ENCODE data around the gene SNX25.

SNX25 gene

GRCh38 chr4:185285632-185286393 lies 76.4 kb downstream of the SNX25 start:
- TF ChIP-seq ZFP30 (CRISPR knock-in tag; IDR thresholded peaks at IDR 0.05) (no peak), ISL1 (CRISPR knock-in tag; IDR thresholded peaks at IDR 0.05) (no peak), TOX (CRISPR knock-in tag; IDR thresholded peaks at IDR 0.05; ENCODE audit: borderline replicate concordance) (no peak)
- ATAC-seq = no peak

- peak; percentile 20; the same call in 2 of the 3 replicates for ATAC-seq
- TF ChIP-seq BACH2 (CRISPR knock-in tag; IDR thresholded peaks at IDR 0.05; ENCODE audit: borderline replicate concordance) = no peak
- TF ChIP-seq SNAI2 (CRISPR knock-in tag; IDR thresholded peaks at IDR 0.05) = no peak
- no peak for TF ChIP-seq CREB5 (CRISPR knock-in tag; IDR thresholded peaks at IDR 0.05; ENCODE audit: low read depth)
- TF ChIP-seq PPARA (CRISPR knock-in tag; IDR thresholded peaks at IDR 0.05; ENCODE audit: borderline replicate concordance) = no peak
- TF ChIP-seq TSHZ2 (CRISPR knock-in tag; IDR thresholded peaks at IDR 0.05) = no peak
- no peak for TF ChIP-seq PATZ1 (CRISPR knock-in tag; IDR thresholded peaks at IDR 0.05; ENCODE audit: borderline replicate concordance)
- TF ChIP-seq ESRRG (CRISPR knock-in tag; IDR thresholded peaks at IDR 0.05) = no peak
- TF ChIP-seq TCF4 (CRISPR knock-in tag; IDR thresholded peaks at IDR 0.05; ENCODE audit: borderline replicate concordance) = no peak
- no peak for TF ChIP-seq CSRNP3 (CRISPR knock-in tag; IDR thresholded peaks at IDR 0.05)
- TF ChIP-seq ARNTL (CRISPR knock-in tag; IDR thresholded peaks at IDR 0.05; ENCODE audit: borderline replicate concordance, low read depth) = no peak
- no peak for TF ChIP-seq TOX (CRISPR knock-in tag; IDR thresholded peaks at IDR 0.05; ENCODE audit: borderline replicate concordance)
- TF ChIP-seq ZNF565 (CRISPR knock-in tag; conservative IDR thresholded peaks at IDR 0.05; ENCODE audit: low read depth) = no peak
- no peak for TF ChIP-seq ZC3H10 (CRISPR knock-in tag; IDR thresholded peaks at IDR 0.05)
- no peak for TF ChIP-seq RARB (CRISPR knock-in tag; IDR thresholded peaks at IDR 0.05)
- TF ChIP-seq ZFP30 (CRISPR knock-in tag; IDR thresholded peaks at IDR 0.05) = no peak
- no peak for TF ChIP-seq ZFP3 (CRISPR knock-in tag; IDR thresholded peaks at IDR 0.05)
- TF ChIP-seq ISL1 (CRISPR knock-in tag; IDR thresholded peaks at IDR 0.05) = no peak
Observed at GRCh38 chr4:185286571-185286970, 77.2 kb downstream of the SNX25 start.

GRCh38 chr4:185287031-185287430 lies 77.6 kb downstream of the SNX25 start:
- TF ChIP-seq TCF4 (CRISPR knock-in tag; IDR thresholded peaks at IDR 0.05; ENCODE audit: borderline replicate concordance) = no peak
- no peak for TF ChIP-seq ESRRG (CRISPR knock-in tag; IDR thresholded peaks at IDR 0.05)
- no peak for ATAC-seq

- ATAC-seq = no peak
- no peak for TF ChIP-seq TSHZ2 (CRISPR knock-in tag; IDR thresholded peaks at IDR 0.05)
- no peak for TF ChIP-seq SNAI2 (CRISPR knock-in tag; IDR thresholded peaks at IDR 0.05)
- TF ChIP-seq ISL1 (CRISPR knock-in tag; IDR thresholded peaks at IDR 0.05) = no peak
- no peak for TF ChIP-seq ZFP30 (CRISPR knock-in tag; IDR thresholded peaks at IDR 0.05)
- TF ChIP-seq ARNTL (CRISPR knock-in tag; IDR thresholded peaks at IDR 0.05; ENCODE audit: borderline replicate concordance, low read depth) = no peak
- no peak for TF ChIP-seq CSRNP3 (CRISPR knock-in tag; IDR thresholded peaks at IDR 0.05)
- TF ChIP-seq PPARA (CRISPR knock-in tag; IDR thresholded peaks at IDR 0.05; ENCODE audit: borderline replicate concordance) = no peak
- TF ChIP-seq POU6F1 (CRISPR knock-in tag; IDR thresholded peaks at IDR 0.05; ENCODE audit: borderline replicate concordance, low read depth) = no peak
- no peak for TF ChIP-seq TCF4 (CRISPR knock-in tag; IDR thresholded peaks at IDR 0.05; ENCODE audit: borderline replicate concordance)
- no peak for TF ChIP-seq ZC3H10 (CRISPR knock-in tag; IDR thresholded peaks at IDR 0.05)
- no peak for TF ChIP-seq OSR1 (CRISPR knock-in tag; IDR thresholded peaks at IDR 0.05)
- TF ChIP-seq ZFP3 (CRISPR knock-in tag; IDR thresholded peaks at IDR 0.05) = no peak
Observed at GRCh38 chr4:185290018-185290607, 80.7 kb downstream of the SNX25 start.
